ENCODE results near the gene ASB13. TPM values are rescaled to one million over a fixed set of nuclear protein-coding genes. Genes with fewer than 3 reads are reported as not detected.
"Not testable (repeated sequence)": the region's sequence is repeated elsewhere in the genome, so short reads cannot be mapped to it uniquely, and the experiment has no call there.

The ASB13 gene
- polyA plus RNA-seq, 1 donor from 2014 or later, result 5.6 TPM

DNA sequence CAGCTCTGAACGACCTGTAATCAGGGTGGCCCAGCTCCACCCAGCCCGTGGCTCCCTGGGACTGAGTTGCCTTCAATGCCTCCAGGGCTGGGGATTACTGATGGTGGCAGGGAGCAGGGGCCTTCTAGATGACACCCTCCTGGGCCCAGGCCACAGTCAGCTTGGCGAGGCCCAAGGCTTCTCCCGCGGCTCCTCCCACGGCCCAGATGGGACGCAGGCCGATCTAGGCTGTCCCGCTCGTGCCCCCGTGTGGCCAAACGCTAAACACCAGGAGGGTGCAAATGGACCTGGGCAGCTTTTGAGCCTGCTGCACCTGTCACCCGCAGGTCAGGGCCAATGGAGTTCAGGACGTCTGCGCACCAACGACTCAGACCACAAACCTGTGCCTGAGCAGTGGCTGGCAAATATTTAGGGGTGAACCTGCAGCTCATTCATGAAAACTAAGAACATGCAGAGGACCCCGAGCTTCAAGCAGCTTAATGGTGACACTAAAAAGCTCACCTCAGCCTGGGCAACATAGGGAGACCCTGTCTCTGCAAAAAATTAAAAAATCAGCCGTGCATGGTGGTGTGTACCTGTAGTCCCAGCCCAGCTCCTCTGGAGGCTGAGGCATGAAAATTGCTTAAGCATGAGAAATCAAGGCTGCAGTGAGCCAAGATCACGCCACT is 43.2 kb downstream of the ASB13 start:
- Histone ChIP-seq H3K9me2 (ENCODE audit: insufficient read depth, low read length) (no peaks in the 10 kb centered on the region), H3F3A (ENCODE audit: insufficient read depth, low read length, poor library complexity, severe bottlenecking) (no peaks in the 10 kb centered on the region), H3K9me3 (ENCODE audit: low read length) (no peaks in the 10 kb centered on the region), H3K9ac (ENCODE audit: low read length) (no peak overlapping the region), H3K79me2 (replicated peaks; ENCODE audit: insufficient read depth, low read length) (no peaks in the 10 kb centered on the region), H3K27me3 (ENCODE audit: insufficient read depth, low read depth, low read length) (no peaks in the 10 kb centered on the region), H4K20me1 (ENCODE audit: insufficient read depth) (no peaks in the 10 kb centered on the region), H3K36me3 (ENCODE audit: insufficient read depth, low read length) (no peaks in the 10 kb centered on the region), H3K4me3 (ENCODE audit: low read length) (no peak overlapping the region), H2AFZ (ENCODE audit: low read depth, low read length) (no peak overlapping the region), H3K4me2 (ENCODE audit: low read length) (no peak overlapping the region), H3K27ac (ENCODE audit: low read length) (no peak overlapping the region)
- TF ChIP-seq SMC3 (conservative IDR thresholded peaks at IDR 0.05; ENCODE audit: poor library complexity) (peak; percentile 72), MXI1 (conservative IDR thresholded peaks at IDR 0.05; ENCODE audit: poor library complexity, severe bottlenecking) (no peak), EP300 (conservative IDR thresholded peaks at IDR 0.05; ENCODE audit: poor library complexity, severe bottlenecking) (no peak), EZH2 (IDR thresholded peaks at IDR 0.05; ENCODE audit: borderline replicate concordance, insufficient read depth, low read length, poor library complexity, severe bottlenecking) (no peak), RAD21 (conservative IDR thresholded peaks at IDR 0.05) (peak; percentile 71)
- TF ChIP-seq, protein P1, sequence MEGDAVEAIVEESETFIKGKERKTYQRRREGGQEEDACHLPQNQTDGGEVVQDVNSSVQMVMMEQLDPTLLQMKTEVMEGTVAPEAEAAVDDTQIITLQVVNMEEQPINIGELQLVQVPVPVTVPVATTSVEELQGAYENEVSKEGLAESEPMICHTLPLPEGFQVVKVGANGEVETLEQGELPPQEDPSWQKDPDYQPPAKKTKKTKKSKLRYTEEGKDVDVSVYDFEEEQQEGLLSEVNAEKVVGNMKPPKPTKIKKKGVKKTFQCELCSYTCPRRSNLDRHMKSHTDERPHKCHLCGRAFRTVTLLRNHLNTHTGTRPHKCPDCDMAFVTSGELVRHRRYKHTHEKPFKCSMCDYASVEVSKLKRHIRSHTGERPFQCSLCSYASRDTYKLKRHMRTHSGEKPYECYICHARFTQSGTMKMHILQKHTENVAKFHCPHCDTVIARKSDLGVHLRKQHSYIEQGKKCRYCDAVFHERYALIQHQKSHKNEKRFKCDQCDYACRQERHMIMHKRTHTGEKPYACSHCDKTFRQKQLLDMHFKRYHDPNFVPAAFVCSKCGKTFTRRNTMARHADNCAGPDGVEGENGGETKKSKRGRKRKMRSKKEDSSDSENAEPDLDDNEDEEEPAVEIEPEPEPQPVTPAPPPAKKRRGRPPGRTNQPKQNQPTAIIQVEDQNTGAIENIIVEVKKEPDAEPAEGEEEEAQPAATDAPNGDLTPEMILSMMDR (IDR thresholded peaks at IDR 0.05; ENCODE audit: poor library complexity, severe bottlenecking), result peak; percentile 73

GRCh38 chr10:5622186-5622960 is 44.0 kb downstream of the ASB13 start:
- H3K9ac ChIP-seq (ENCODE audit: low read length), result no peak overlapping the region
- H3K4me2 ChIP-seq (ENCODE audit: low read length), result no peak overlapping the region
- no peaks in the 10 kb centered on the region for H3K27me3 ChIP-seq (ENCODE audit: insufficient read depth, low read depth, low read length)
- H3K36me3 ChIP-seq (ENCODE audit: insufficient read depth, low read length), result no peaks in the 10 kb centered on the region
- no peaks in the 10 kb centered on the region for H4K20me1 ChIP-seq (ENCODE audit: insufficient read depth)
- no peak overlapping the region for H3K4me3 ChIP-seq (ENCODE audit: low read length)
- H3K79me2 ChIP-seq (replicated peaks; ENCODE audit: insufficient read depth, low read length), result no peaks in the 10 kb centered on the region
- H3K9me2 ChIP-seq (ENCODE audit: insufficient read depth, low read length), result no peaks in the 10 kb centered on the region
- H3K9me3 ChIP-seq (ENCODE audit: low read length), result no peaks in the 10 kb centered on the region
- H3K27ac ChIP-seq (ENCODE audit: low read length), result no peak overlapping the region
- no peak overlapping the region for H2AFZ ChIP-seq (ENCODE audit: low read depth, low read length)
- H3F3A ChIP-seq (ENCODE audit: insufficient read depth, low read length, poor library complexity, severe bottlenecking), result no peaks in the 10 kb centered on the region
- TF ChIP-seq REST (IDR thresholded peaks at IDR 0.05; ENCODE audit: borderline replicate concordance) (no peak), EP300 (conservative IDR thresholded peaks at IDR 0.05; ENCODE audit: poor library complexity, severe bottlenecking) (no peak), TAF1 (IDR thresholded peaks at IDR 0.05; ENCODE audit: low read depth) (no peak), RAD21 (conservative IDR thresholded peaks at IDR 0.05) (no peak), MXI1 (conservative IDR thresholded peaks at IDR 0.05; ENCODE audit: poor library complexity, severe bottlenecking) (no peak), POLR2AphosphoS5 (IDR thresholded peaks at IDR 0.05) (no peak), SMC3 (conservative IDR thresholded peaks at IDR 0.05; ENCODE audit: poor library complexity) (no peak), EZH2 (IDR thresholded peaks at IDR 0.05; ENCODE audit: borderline replicate concordance, insufficient read depth, low read length, poor library complexity, severe bottlenecking) (no peak)
- TF ChIP-seq, protein P1 (IDR thresholded peaks at IDR 0.05; ENCODE audit: poor library complexity, severe bottlenecking), result no peak

- H3K9ac ChIP-seq (ENCODE audit: low read length); H3K36me3 ChIP-seq (ENCODE audit: insufficient read depth, low read length); H3K27me3 ChIP-seq (ENCODE audit: insufficient read depth, low read depth, low read length); H4K20me1 ChIP-seq (ENCODE audit: insufficient read depth); H3F3A ChIP-seq (ENCODE audit: insufficient read depth, low read length, poor library complexity, severe bottlenecking); H3K79me2 ChIP-seq (replicated peaks; ENCODE audit: insufficient read depth, low read length); H3K27ac ChIP-seq (ENCODE audit: low read length); H2AFZ ChIP-seq (ENCODE audit: low read depth, low read length); H3K4me2 ChIP-seq (ENCODE audit: low read length); H3K9me2 ChIP-seq (ENCODE audit: insufficient read depth, low read length); H3K4me3 ChIP-seq (ENCODE audit: low read length); H3K9me3 ChIP-seq (ENCODE audit: low read length): not testable (repeated sequence)
Measured at GRCh38 chr10:5621371-5621770, 45.0 kb downstream of the ASB13 start.
